A549 treated with CpdA at 1 μM for 4 hours (cell line): ENCODE measurements around the gene ARHGEF40. TPM values are rescaled to one million over a fixed set of nuclear protein-coding genes. Genes with fewer than 3 reads are reported as not detected.

Source experiments
- total RNA-seq: library from RNA; stranded (reverse); fragments of 200-300 nt; extraction: Qiagen RNA extraction; gene quantifications from 5 replicates; pipeline ENCODE4 v1.2.3, GENCODE V29; 2022; ENCODE audit warnings: low read depth

The ARHGEF40 gene
- total RNA-seq = 9.2 to 13.5 TPM (median 12.9 TPM) in 5 replicates

DNA sequence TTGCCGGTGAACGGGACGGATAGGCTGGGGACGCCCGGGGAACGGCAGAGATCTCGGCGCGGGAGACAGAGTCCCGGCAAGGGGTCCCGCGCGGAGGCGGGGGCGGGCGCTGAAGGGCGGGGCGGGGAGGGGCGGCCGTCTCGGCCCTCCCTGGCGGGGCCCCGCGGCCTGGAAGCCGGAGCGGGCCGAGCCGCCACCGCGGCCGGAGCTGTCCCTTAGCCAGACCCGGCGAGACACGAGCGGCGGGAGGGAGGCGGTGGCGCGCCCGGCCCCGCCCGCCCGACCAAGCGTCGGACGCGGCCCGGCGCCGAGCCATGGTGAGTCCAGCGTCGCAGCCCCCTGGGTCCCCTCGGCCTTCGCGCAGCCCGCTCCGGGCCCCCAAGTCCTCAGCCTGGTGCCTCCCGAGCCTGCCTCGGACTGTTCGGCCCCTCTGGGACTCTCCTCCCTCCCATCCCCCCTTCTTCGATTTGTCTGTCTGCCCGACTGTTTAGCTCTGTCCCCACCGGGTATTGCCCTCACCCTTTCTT is at the start of gene ARHGEF40:
Gene ARHGEF40 (plus strand): TSS at position 222 of the 527 bp plus-strand sequence. CDS start 93 bp downstream, at position 315.

GRCh38 chr14:21024585-21025370 is 45.3 kb upstream of the ARHGEF40 start, which contains the start of gene NDRG2:
TSS of gene NDRG2 (minus strand) at chr14:21025061. CDS start at chr14:21023315, 1,746 bp downstream.

DNA sequence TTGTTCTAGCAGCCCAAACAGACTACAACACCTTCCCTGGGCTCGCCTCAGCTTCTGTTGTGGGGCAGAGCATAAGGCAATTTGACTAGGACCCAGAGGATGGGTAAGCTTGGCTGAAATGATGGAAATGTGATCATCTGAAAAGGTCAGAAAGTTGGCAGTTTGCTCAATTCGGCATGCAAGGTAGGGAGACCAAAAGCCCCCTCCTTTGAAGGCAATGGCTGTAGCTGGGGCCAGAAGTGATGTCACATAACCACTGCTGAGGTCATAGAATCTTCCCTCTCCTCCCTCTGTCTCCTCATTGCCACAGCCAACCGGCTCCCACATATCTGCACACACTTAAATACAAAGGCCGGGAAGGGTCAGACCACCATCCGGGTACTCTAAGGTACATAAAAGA is 40.2 kb upstream of the ARHGEF40 start, which contains the start of gene TPPP2:
Gene TPPP2 (plus strand): TSS at position 301 of the 400 bp plus-strand sequence. CDS start 365 bp downstream, outside the sequence.

GRCh38 chr14:21034707-21035106 is 35.4 kb upstream of the ARHGEF40 start, which contains the start of gene RNASE13:
TSS of gene RNASE13 (minus strand) at chr14:21034807. CDS start at chr14:21034288, 519 bp downstream.

DNA sequence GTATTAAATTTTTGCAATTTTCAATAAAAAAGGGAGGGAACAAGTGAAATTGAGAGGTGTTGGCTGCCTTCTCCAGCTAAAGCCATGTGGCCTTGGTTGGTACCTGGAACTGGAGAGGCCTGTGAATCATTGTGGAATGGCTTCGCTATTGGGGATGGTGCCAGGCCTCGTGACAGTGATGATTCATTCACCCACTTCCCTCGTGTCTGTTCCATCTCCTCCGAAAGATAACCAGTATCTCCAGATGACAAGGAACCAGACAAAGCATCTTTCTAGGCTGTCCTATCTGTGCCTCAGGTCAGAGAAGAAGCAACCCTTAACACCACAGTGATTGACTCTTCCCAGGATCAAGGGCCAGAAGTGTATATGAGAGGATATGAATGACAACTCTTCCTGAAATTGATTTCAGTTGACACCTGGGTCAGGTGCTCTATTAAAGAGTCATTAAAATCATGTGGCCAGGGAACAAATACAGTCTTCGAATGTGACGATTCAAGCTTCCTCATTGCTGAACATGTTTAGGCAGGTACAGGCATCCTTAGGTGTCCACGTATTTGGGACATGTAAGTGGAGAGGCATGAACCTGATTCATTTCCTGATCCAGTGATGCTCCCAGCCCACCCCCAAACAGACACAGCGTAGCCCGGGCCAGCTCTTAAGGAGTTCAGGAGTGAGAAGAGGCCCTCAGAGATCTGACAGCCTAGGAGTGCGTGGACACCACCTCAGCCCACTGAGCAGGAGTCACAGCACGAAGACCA is 28.2 kb upstream of the ARHGEF40 start, which contains the start of gene RNASE7:
Gene RNASE7 (plus strand): TSS at position 687 of the 758 bp plus-strand sequence. CDS start 631 bp downstream, outside the sequence.

DNA sequence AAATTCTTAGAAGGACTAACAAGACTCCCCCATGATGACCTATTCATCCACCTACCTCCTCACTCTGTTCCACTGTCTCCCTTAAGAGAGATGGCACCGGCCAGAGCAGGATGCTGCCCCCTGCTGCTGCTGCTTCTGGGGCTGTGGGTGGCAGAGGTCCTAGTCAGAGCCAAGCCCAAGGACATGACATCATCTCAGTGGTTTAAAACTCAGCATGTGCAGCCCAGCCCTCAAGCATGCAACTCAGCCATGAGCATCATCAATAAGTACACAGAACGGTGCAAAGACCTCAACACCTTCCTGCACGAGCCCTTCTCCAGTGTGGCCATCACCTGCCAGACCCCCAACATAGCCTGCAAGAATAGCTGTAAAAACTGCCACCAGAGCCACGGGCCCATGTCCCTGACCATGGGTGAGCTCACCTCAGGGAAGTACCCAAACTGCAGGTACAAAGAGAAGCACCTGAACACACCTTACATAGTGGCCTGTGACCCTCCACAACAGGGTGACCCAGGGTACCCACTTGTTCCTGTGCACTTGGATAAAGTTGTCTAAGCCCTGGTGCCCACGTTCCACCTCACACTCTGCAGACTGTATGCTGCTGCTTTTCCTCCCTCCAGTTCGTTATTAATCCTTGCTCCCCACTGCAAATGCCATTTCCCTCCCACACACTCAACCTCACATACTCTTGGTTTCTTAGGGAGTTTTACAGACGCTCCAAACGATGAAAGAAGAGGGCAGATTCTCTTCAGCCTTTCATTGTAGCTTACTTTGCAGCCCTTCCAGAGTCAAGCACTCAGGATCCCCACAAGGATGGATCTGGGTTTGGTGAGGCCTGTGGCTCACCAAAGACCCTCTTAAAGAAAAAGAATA is 12.1 kb upstream of the ARHGEF40 start, which contains the start of gene RNASE8:
Gene RNASE8 (plus strand): TSS at position 20 of the 873 bp plus-strand sequence. CDS start 71 bp downstream, at position 91.

GRCh38 chr14:21098076-21098891 is 28.2 kb downstream of the ARHGEF40 start, which contains the start of gene ZNF219:
TSS of gene ZNF219 (minus strand) at chr14:21098655. CDS start at chr14:21093591, 5,064 bp downstream.

DNA sequence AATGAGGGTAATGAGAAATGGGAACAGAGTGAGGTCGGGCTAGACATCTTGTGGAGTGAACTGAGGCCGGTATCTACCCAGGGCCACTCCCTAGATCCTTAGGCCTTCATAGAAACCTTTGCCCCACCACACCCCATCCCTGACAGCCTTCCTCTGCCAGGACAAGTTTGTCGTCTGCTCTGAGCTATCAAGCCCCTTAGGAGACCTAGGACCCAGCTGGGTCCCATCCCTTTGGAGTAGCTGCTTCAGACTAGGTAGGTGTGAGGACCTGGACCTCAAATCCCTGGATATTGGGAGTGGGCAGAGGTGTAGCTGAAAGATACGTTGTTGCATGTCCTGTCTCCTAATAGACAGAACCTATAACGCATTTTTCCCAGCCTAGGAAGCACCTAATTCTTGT is 30.8 kb downstream of the ARHGEF40 start, which contains the start of gene TMEM253:
Gene TMEM253 (plus strand): TSS at position 136 of the 400 bp plus-strand sequence. CDS start 278 bp downstream, outside the sequence.

Other genes starting within 250 kb of the ARHGEF40 start
- gene RNASE3, start 178.9 kb upstream of the ARHGEF40 start, total RNA-seq = not detected in 5 replicates
- gene RNASE2, start 114.8 kb upstream of the ARHGEF40 start, total RNA-seq = not detected in 5 replicates
- gene METTL17, start 80.3 kb upstream of the ARHGEF40 start, total RNA-seq = 69.5 to 77.9 TPM (median 73.5 TPM) in 5 replicates
- not detected in 5 replicates for gene SLC39A2, start 71.0 kb upstream of the ARHGEF40 start, total RNA-seq
- gene NDRG2, start 45.2 kb upstream of the ARHGEF40 start, total RNA-seq = 2.5 to 3.5 TPM (median 3.1 TPM) in 5 replicates
- not detected in 5 replicates for gene TPPP2, start 40.1 kb upstream of the ARHGEF40 start, total RNA-seq
- gene RNASE13, start 35.5 kb upstream of the ARHGEF40 start, total RNA-seq = not detected in 5 replicates
- gene RNASE7, start 27.9 kb upstream of the ARHGEF40 start, total RNA-seq = not detected in 5 replicates
- gene RNASE8, start 12.5 kb upstream of the ARHGEF40 start, total RNA-seq = not detected in 5 replicates
- gene ZNF219, start 28.4 kb downstream of the ARHGEF40 start, total RNA-seq = 21.2 to 30.3 TPM (median 29.2 TPM) in 5 replicates
- 0.40 to 1.1 TPM (median 0.80 TPM) in 5 replicates for gene TMEM253, start 30.8 kb downstream of the ARHGEF40 start, total RNA-seq
- gene OR5AU1, start 85.8 kb downstream of the ARHGEF40 start, total RNA-seq = 0.02 TPM in 1 of 5 replicates, not detected in the others
- 789 to 1,071 TPM (median 851 TPM) in 5 replicates for gene HNRNPC, start 199.1 kb downstream of the ARHGEF40 start, total RNA-seq
- gene RPGRIP1, start 209.8 kb downstream of the ARHGEF40 start, total RNA-seq = 0.21 to 0.51 TPM (median 0.34 TPM) in 5 replicates